ENCODE measurements around the gene GATA1.

The GATA1 gene

GRCh38 chrX:48839686-48840085, 53.3 kb downstream of the GATA1 start:
- TF ChIP-seq CTCF (IDR thresholded peaks at IDR 0.05; ENCODE audit: low read depth, low read length, missing control alignments): no peak
- DNase-seq (ENCODE audit: low read depth): no peak
- H3K4me3 ChIP-seq (ENCODE audit: low read depth, low read length): no peak overlapping the region

Data from GM12864 (cell line).